H1 (cell line): ENCODE measurements around the gene C5AR2. TPM values are rescaled to one million over a fixed set of nuclear protein-coding genes. Genes with fewer than 3 reads are reported as not detected.

Experiments used
- CTCF ChIA-PET: fragments of 300-600 bp; sonication (Branson Sonifier 250); formaldehyde crosslinking; loops from one replicate; lab custom pipeline; 2021; ENCODE audit not compliant: partially characterized antibody; lab: Charles Lee
- POLR2A ChIA-PET: fragments of 300-600 bp; sonication (Branson Sonifier 250); formaldehyde crosslinking; loops from one replicate; lab custom pipeline; 2021; ENCODE audit warnings: inconsistent platforms; ENCODE audit not compliant: partially characterized antibody; lab: Charles Lee
- DNase-seq, 2 experiments: peaks; one replicate each; pipeline versions ENCODE4 v3.0.0 to v3.0.0-alpha.2; 2010 to 2022; ENCODE audit warnings: low spot score in 2 of 2, low read depth in 1 of 2, mixed read lengths in 1 of 2
- FAIRE-seq: peaks from 2 replicates; lab custom pipeline; 2011; peaks lifted over from hg19 to GRCh38; lab: Jason Lieb, UNC
- H2AFZ ChIP-seq: 2 replicates; pipeline ENCODE4 v1.8.1; 2012; ENCODE audit warnings: low read length, inconsistent platforms
- H2AK5ac ChIP-seq: 2 replicates; pipeline ENCODE4 v1.6.1; 2013; ENCODE audit warnings: low read depth, low read length
- H2BK120ac ChIP-seq: replicated peaks from 2 replicates; pipeline ENCODE3; 2013; ENCODE audit warnings: low read depth, low read length, inconsistent platforms
- H2BK12ac ChIP-seq: 2 replicates; pipeline ENCODE4 v1.6.1; 2013; ENCODE audit warnings: low read depth, low read length
- H2BK15ac ChIP-seq: 2 replicates; pipeline ENCODE4 v1.6.1; 2013; ENCODE audit warnings: low read length
- H2BK20ac ChIP-seq: 2 replicates; pipeline ENCODE4 v1.6.1; 2013; ENCODE audit warnings: low read length
- H2BK5ac ChIP-seq: 2 replicates; pipeline ENCODE4 v1.6.1; 2013; ENCODE audit warnings: low read depth, low read length
- H3K14ac ChIP-seq: 2 replicates; pipeline ENCODE4 v1.6.1; 2013; ENCODE audit warnings: inconsistent platforms; ENCODE audit not compliant: insufficient read length
- H3K18ac ChIP-seq: 2 replicates; pipeline ENCODE4 v1.6.1; 2013; ENCODE audit warnings: low read length; ENCODE audit errors: extremely low read depth
- H3K23ac ChIP-seq: 2 replicates; pipeline ENCODE4 v1.6.1; 2013; ENCODE audit warnings: inconsistent platforms; ENCODE audit not compliant: insufficient read length
- H3K23me2 ChIP-seq: 2 replicates; pipeline ENCODE4 v1.6.1; 2013; ENCODE audit warnings: low read depth, low read length
- H3K27ac ChIP-seq: 2 replicates; pipeline ENCODE4 v1.6.1; 2011; ENCODE audit warnings: low read depth, low read length, inconsistent platforms
- H3K27me3 ChIP-seq, 4 experiments: replicated peaks in 1 of 4; 1 replicate in 1 of 4; 2 replicates in 3 of 4; pipeline versions ENCODE4 v1.6.1 to v1.8.1; 2011 to 2013; ENCODE audit warnings: low read length in 3 of 4, mild to moderate bottlenecking in 3 of 4, inconsistent platforms in 2 of 4, mixed read lengths in 2 of 4, moderate library complexity in 1 of 4; ENCODE audit not compliant: control insufficient read depth in 3 of 4, insufficient read depth in 3 of 4; ENCODE audit errors: extremely low read depth in 1 of 4
- H3K36me3 ChIP-seq, 4 experiments: 2 replicates each; pipeline versions ENCODE4 v1.6.1 to v1.8.1; 2011 to 2013; ENCODE audit warnings: mild to moderate bottlenecking in 4 of 4, low read length in 3 of 4, moderate library complexity in 2 of 4, control low read depth in 1 of 4, inconsistent platforms in 1 of 4; ENCODE audit not compliant: insufficient read depth in 4 of 4, control insufficient read depth in 2 of 4
- H3K4ac ChIP-seq: replicated peaks from 2 replicates; pipeline ENCODE3; 2013; ENCODE audit warnings: low read length, low read depth, mixed read lengths, inconsistent platforms; ENCODE audit not compliant: insufficient read length
- H3K4me1 ChIP-seq, 4 experiments: replicated peaks in 1 of 4; 1 replicate in 1 of 4; 2 replicates in 3 of 4; pipeline versions ENCODE4 v1.6.1 to v1.8.1; 2011 to 2013; ENCODE audit warnings: low read length in 3 of 4, inconsistent platforms in 2 of 4, mixed read lengths in 1 of 4; ENCODE audit not compliant: insufficient read depth in 4 of 4, control insufficient read depth in 3 of 4
- H3K4me2 ChIP-seq, 2 experiments: 2 replicates each; pipeline versions ENCODE4 v1.6.1 to v1.8.1; 2011 to 2013; ENCODE audit warnings: low read depth in 2 of 2, low read length in 2 of 2, control low read depth in 1 of 2, inconsistent platforms in 1 of 2, mild to moderate bottlenecking in 1 of 2; ENCODE audit not compliant: insufficient read depth in 1 of 2
- H3K4me3 ChIP-seq, 4 experiments: fragments of 200-600, 300-600 bp in 1 of 4; sonication (generic), shearing (Covaris generic), sonication (Bioruptor Twin) in 1 of 4; 2 replicates each; pipeline versions ENCODE4 v1.5.1 to v1.8.1; 2011 to 2016; ENCODE audit warnings: low read length in 4 of 4, low read depth in 3 of 4, control low read depth in 2 of 4, inconsistent platforms in 2 of 4, mild to moderate bottlenecking in 2 of 4, mixed read lengths in 1 of 4, moderate library complexity in 1 of 4; ENCODE audit not compliant: insufficient read depth in 2 of 4; ENCODE audit errors: extremely low read depth in 1 of 4
- H3K56ac ChIP-seq: replicated peaks from 2 replicates; pipeline ENCODE3; 2013; ENCODE audit warnings: low read depth, mild to moderate bottlenecking, mixed read lengths, low read length, inconsistent platforms; ENCODE audit not compliant: insufficient read length
- H3K79me1 ChIP-seq: 2 replicates; pipeline ENCODE4 v1.6.1; 2013; ENCODE audit warnings: low read depth, low read length, control low read depth
- H3K79me2 ChIP-seq, 2 experiments: 2 replicates each; pipeline versions ENCODE4 v1.6.1 to v1.8.1; 2012 to 2013; ENCODE audit warnings: low read length in 2 of 2, mild to moderate bottlenecking in 2 of 2, inconsistent platforms in 1 of 2; ENCODE audit not compliant: insufficient read depth in 2 of 2, control insufficient read depth in 1 of 2
- H3K9ac ChIP-seq, 4 experiments: replicated peaks in 1 of 4; 1 replicate in 1 of 4; 2 replicates in 3 of 4; pipeline versions ENCODE4 v1.6.1 to v1.8.1; 2011 to 2013; ENCODE audit warnings: low read depth in 3 of 4, low read length in 3 of 4, control low read depth in 2 of 4, mild to moderate bottlenecking in 2 of 4, moderate library complexity in 2 of 4, inconsistent platforms in 1 of 4; ENCODE audit errors: extremely low read depth in 1 of 4
- H3K9me3 ChIP-seq, 2 experiments: 2 replicates each; pipeline versions ENCODE4 v1.6.1 to v1.8.1; 2012 to 2013; ENCODE audit warnings: mild to moderate bottlenecking in 2 of 2, moderate library complexity in 2 of 2, control low read depth in 1 of 2, inconsistent platforms in 1 of 2, low read depth in 1 of 2, low read length in 1 of 2, mixed read lengths in 1 of 2; ENCODE audit not compliant: insufficient read depth in 2 of 2
- H4K20me1 ChIP-seq, 2 experiments: replicated peaks in 1 of 2; 2 replicates each; pipeline versions ENCODE3 to v1.8.1; 2011 to 2013; ENCODE audit warnings: inconsistent platforms in 2 of 2, low read length in 2 of 2, mild to moderate bottlenecking in 1 of 2; ENCODE audit not compliant: insufficient read depth in 2 of 2, control insufficient read depth in 1 of 2
- H4K5ac ChIP-seq: 2 replicates; pipeline ENCODE4 v1.6.1; 2013; ENCODE audit warnings: low read length, low read depth, mixed read lengths, inconsistent platforms; ENCODE audit not compliant: insufficient read length
- H4K8ac ChIP-seq: 2 replicates; pipeline ENCODE4 v1.8.0; 2013; ENCODE audit warnings: mild to moderate bottlenecking, moderate library complexity, low read length, inconsistent platforms; ENCODE audit not compliant: insufficient read depth; ENCODE audit errors: extremely low read depth
- H4K91ac ChIP-seq: replicated peaks from 2 replicates; pipeline ENCODE3; 2013; ENCODE audit warnings: low read length, mixed read lengths, inconsistent platforms; ENCODE audit not compliant: insufficient read length
- ASH2L ChIP-seq: fragments of 200-600, 300-600 bp; sonication (generic); IDR thresholded peaks from one replicate; pipeline ENCODE4 v1.7.1; 2017; ENCODE audit warnings: low read length
- BACH1 ChIP-seq: IDR thresholded peaks from 2 replicates; pipeline ENCODE4 v1.6.1; 2012; ENCODE audit warnings: low read length, improper control_type of control experiment
- CEBPB ChIP-seq: IDR thresholded peaks from 2 replicates; pipeline ENCODE4 v1.6.1; 2012; ENCODE audit warnings: low read depth, low read length
- FOSL1 ChIP-seq: IDR thresholded peaks from 2 replicates; pipeline ENCODE4 v1.6.1; 2011; ENCODE audit warnings: mild to moderate bottlenecking, low read depth, low read length, moderate library complexity; ENCODE audit not compliant: insufficient read depth
- HDAC6 ChIP-seq: IDR thresholded peaks from one replicate; pipeline ENCODE4 v1.7.1; 2012; ENCODE audit warnings: low read depth, mild to moderate bottlenecking, inconsistent platforms, low read length, moderate library complexity
- NRF1 ChIP-seq: IDR thresholded peaks from 2 replicates; pipeline ENCODE4 v1.6.1; 2011; ENCODE audit warnings: mild to moderate bottlenecking, low read depth, low read length, improper control_type of control experiment
- POU5F1 ChIP-seq: IDR thresholded peaks from 2 replicates; pipeline ENCODE4 v1.6.1; 2011; ENCODE audit warnings: low read depth, mild to moderate bottlenecking, low read length, moderate library complexity
- RBBP5 ChIP-seq: IDR thresholded peaks from 2 replicates; pipeline ENCODE4 v1.7.1; 2012; ENCODE audit warnings: low read depth, mild to moderate bottlenecking, inconsistent platforms, low read length, moderate library complexity, borderline replicate concordance
- RXRA ChIP-seq: IDR thresholded peaks from 2 replicates; pipeline ENCODE4 v1.6.1; 2011; ENCODE audit warnings: low read depth, mild to moderate bottlenecking, low read length, moderate library complexity; ENCODE audit not compliant: insufficient read depth
- SIN3A ChIP-seq, 2 experiments: IDR thresholded peaks in 1 of 2; conservative IDR thresholded peaks in 1 of 2; 2 replicates each; pipeline ENCODE4 v1.6.1; 2011 to 2012; ENCODE audit warnings: low read length in 2 of 2, improper control_type of control experiment in 1 of 2, low read depth in 1 of 2, mild to moderate bottlenecking in 1 of 2
- TAF1 ChIP-seq: IDR thresholded peaks from 2 replicates; pipeline ENCODE4 v1.6.1; 2011; ENCODE audit warnings: mild to moderate bottlenecking, low read depth, low read length
- TAF7 ChIP-seq: optimal IDR thresholded peaks from 2 replicates; pipeline ENCODE3; 2011; ENCODE audit warnings: low read depth, mild to moderate bottlenecking, inconsistent platforms, low read length, moderate library complexity, borderline replicate concordance
- ZNF274 ChIP-seq: IDR thresholded peaks from 2 replicates; pipeline ENCODE4 v1.7.0; 2012; ENCODE audit warnings: low read length, borderline replicate concordance; ENCODE audit errors: extremely low read depth
- WGBS, 2 experiments: shearing (Covaris generic) in 1 of 2; methylation state at CpG; one replicate each; pipeline versions ENCODE4 v1.1.6 to v1.1.7; 2013 to 2015; ENCODE audit warnings: low lambda C conversion rate in 2 of 2, mixed read lengths in 2 of 2, inconsistent platforms in 1 of 2, low coverage in 1 of 2, missing lambda C conversion rate in 1 of 2; ENCODE audit not compliant: insufficient replicate concordance in 2 of 2, insufficient coverage in 1 of 2, insufficient read length in 1 of 2; ENCODE audit errors: extremely low coverage in 1 of 2, missing lambda C conversion rate in 1 of 2; 5-methylcytosine and 5-hydroxymethylcytosine counted together
- polyA plus RNA-seq, 7 experiments: library from polyadenylated mRNA; depleted of rRNA in 3 of 7; stranded (reverse) in 5 of 7; unstranded in 2 of 7; fragments of >200 nt in 5 of 7; fragments of 200-250 nt in 2 of 7; gene quantifications; 1 replicate in 5 of 7; 2 replicates in 1 of 7; 4 replicates in 1 of 7; pipeline versions ENCODE4 v1.2.1 to v1.2.3, GENCODE V29; 2011 to 2013; ENCODE audit warnings: missing spikeins in 2 of 7, mixed read lengths in 2 of 7
- total RNA-seq: library from RNA; stranded (reverse); fragmentation: NEBNext Ultra II Directional; extraction: Animal tissue kit (Norgen Biotek cat#: 25700); gene quantifications from 2 replicates; pipeline ENCODE4 v1.2.1, GENCODE V29; 2021
- TF ChIP-seq, protein P1 (sequence below): IDR thresholded peaks from 2 replicates; pipeline ENCODE4 v1.6.1; 2011; ENCODE audit warnings: low read length, improper control_type of control experiment

Gene C5AR2
- total and polyA plus RNA-seq, 2 of the 8 experiments (the other 6 are each of a cell fraction or from before 2014, with no cell fraction given): 0.08 to 0.15 TPM

GRCh38 chr19:47302249-47302648 is 29.7 kb upstream of the C5AR2 start:
- H4K20me1 ChIP-seq: no peaks in the 10 kb centered on the region
- no peak overlapping the region for H3K27ac ChIP-seq
- H3K4ac ChIP-seq: no peak overlapping the region
- no peak overlapping the region for H3K23ac ChIP-seq
- no peak overlapping the region for H3K56ac ChIP-seq
- no peaks in the 10 kb centered on the region for H3K79me2 ChIP-seq
- 89% methylated on average over 10 of the region's 10 CpGs; no CpG with 5 or more reads in 1 of the 2 experiments for WGBS, 2 experiments
- no peak overlapping the region for H2BK12ac ChIP-seq
- no peaks in the 10 kb centered on the region for H3K23me2 ChIP-seq
- H4K5ac ChIP-seq: no peak overlapping the region
- CTCF ChIA-PET: interaction anchor here (0.8 to 1.1 kb wide), 4 partner anchors 13 to 76 kb away, joined by 3 to 5 read pairs (median 3); no protein-coding TSS in a partner anchor
- no peak overlapping the region for H3K18ac ChIP-seq
- no peaks in the 10 kb centered on the region for H3K27me3 ChIP-seq
- H3K36me3 ChIP-seq: no peaks in the 10 kb centered on the region
- H3K14ac ChIP-seq: no peak overlapping the region
- H3K4me2 ChIP-seq: no peak overlapping the region
- no peak overlapping the region for H3K9ac ChIP-seq
- peaks cover 0 to 4% (median 0%) of the 10 kb centered on the region in 4 experiments; a peak in 2 of 7 replicates for H3K4me1 ChIP-seq
- H2AFZ ChIP-seq: no peak overlapping the region
- FAIRE-seq (no peak), DNase-seq (no peak)
- no peak overlapping the region for H2BK5ac ChIP-seq
- no peak overlapping the region for H2BK120ac ChIP-seq
- no peaks in the 10 kb centered on the region for H3K79me1 ChIP-seq
- H2BK15ac ChIP-seq: no peak overlapping the region
- no peak overlapping the region for H3K4me3 ChIP-seq
- no peak overlapping the region for H2AK5ac ChIP-seq
- POLR2A ChIA-PET: no interaction called here
- H4K8ac ChIP-seq: no peak overlapping the region
- H3K9me3 ChIP-seq: no peaks in the 10 kb centered on the region
- no peak overlapping the region for H2BK20ac ChIP-seq
- no peak overlapping the region for H4K91ac ChIP-seq
- TF ChIP-seq TAF7 (no peak), BACH1 (no peak), ASH2L (no peak), FOSL1 (no peak), HDAC6 (no peak), RBBP5 (no peak), POU5F1 (no peak), SIN3A (conservative IDR thresholded peaks at IDR 0.05 in 1 of 2, IDR thresholded peaks at IDR 0.05 in 1 of 2; ENCODE audit: low read depth in 1 of 2, low read length in 2 of 2) (no peak), RXRA (no peak), TAF1 (no peak), NRF1 (no peak), ZNF274 (no peak), CEBPB (no peak)
- TF ChIP-seq, protein P1, sequence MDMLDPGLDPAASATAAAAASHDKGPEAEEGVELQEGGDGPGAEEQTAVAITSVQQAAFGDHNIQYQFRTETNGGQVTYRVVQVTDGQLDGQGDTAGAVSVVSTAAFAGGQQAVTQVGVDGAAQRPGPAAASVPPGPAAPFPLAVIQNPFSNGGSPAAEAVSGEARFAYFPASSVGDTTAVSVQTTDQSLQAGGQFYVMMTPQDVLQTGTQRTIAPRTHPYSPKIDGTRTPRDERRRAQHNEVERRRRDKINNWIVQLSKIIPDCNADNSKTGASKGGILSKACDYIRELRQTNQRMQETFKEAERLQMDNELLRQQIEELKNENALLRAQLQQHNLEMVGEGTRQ: no peak
